ENCODE results near the gene FHOD3.

Gene FHOD3

DNA sequence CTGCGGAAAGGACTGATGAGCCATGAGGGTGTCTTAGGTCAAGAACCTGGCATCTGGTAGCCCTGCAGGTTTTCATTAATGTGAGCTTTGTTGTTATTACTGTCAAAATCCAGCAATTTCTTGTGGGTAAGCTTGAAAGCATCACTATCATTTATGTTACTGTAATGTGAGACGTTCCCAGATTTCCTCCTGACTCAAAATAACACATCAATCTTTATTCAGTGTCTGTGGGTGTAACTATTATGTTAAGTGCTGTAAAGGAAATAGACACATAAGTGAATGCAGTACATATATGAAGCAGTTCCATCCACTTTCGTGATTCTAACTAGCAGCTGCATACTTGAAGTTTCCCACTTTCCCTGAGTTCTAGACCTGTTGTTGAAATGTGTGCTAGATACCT, 89.8 kb downstream of the FHOD3 start:
- Mint-ChIP-seq H3K36me3 (no peaks in the 10 kb centered on the region), H3K27me3 (no peaks in the 10 kb centered on the region), H3K9me3 (ENCODE audit: low read depth) (no peaks in the 10 kb centered on the region), H3K27ac (no peak overlapping the region), H3K4me1 (ENCODE audit: low read depth) (no peaks in the 10 kb centered on the region), H3K4me3 (no peak overlapping the region)

GRCh38 chr18:36388310-36388709, 90.8 kb downstream of the FHOD3 start:
- Mint-ChIP-seq H3K27ac (no peak overlapping the region), H3K27me3 (peaks cover 2% of the 10 kb centered on the region), H3K4me1 (ENCODE audit: low read depth) (no peaks in the 10 kb centered on the region), H3K4me3 (no peak overlapping the region), H3K36me3 (no peaks in the 10 kb centered on the region), H3K9me3 (ENCODE audit: low read depth) (no peaks in the 10 kb centered on the region)

GRCh38 chr18:36389027-36389426, 91.5 kb downstream of the FHOD3 start:
- H3K27ac Mint-ChIP-seq, result no peak overlapping the region
- peaks cover 2% of the 10 kb centered on the region for H3K27me3 Mint-ChIP-seq
- no peaks in the 10 kb centered on the region for H3K36me3 Mint-ChIP-seq
- H3K9me3 Mint-ChIP-seq (ENCODE audit: low read depth), result no peaks in the 10 kb centered on the region
- H3K4me1 Mint-ChIP-seq (ENCODE audit: low read depth), result no peaks in the 10 kb centered on the region
- H3K4me3 Mint-ChIP-seq, result no peak overlapping the region

DNA sequence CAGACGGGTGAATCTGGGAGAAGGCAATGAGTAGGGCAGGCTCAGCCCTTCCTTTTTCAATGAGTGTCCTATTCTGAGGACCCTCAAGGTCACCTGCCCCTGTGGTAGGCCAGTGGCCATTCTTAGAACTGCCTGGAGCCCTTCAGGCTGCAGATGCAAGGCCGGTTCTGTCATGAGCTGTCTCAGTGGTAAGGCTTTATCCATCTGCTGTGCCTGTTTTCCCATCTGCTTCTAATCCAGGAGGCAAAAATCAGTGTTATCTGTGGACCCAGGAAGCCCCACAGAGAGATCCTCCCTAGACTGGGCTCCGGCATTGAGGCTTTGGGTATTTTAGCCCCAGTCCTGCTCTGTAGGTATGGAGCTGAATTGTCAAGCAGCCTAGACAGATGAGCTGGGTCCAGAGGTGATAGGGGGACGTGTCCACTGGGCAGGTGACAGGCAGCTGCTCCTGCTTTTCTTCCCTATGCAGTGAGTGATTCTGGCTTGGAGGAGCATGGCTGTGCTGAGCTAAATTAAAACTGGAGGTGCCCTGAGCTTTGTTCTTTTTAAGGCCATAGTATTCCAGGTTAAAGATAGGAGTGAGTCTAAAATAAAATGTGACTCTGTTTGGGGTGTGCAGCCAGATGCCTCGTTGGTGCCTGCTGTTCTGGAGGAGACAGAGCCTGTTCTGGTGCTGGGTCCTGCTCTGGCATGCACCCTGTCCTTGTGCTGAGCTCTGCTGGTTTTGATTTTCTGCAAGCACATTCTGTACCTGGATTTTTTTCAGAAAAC, 92.5 kb downstream of the FHOD3 start:
- peaks cover 2% of the 10 kb centered on the region for H3K27me3 Mint-ChIP-seq
- no peaks in the 10 kb centered on the region for H3K9me3 Mint-ChIP-seq (ENCODE audit: low read depth)
- H3K4me3 Mint-ChIP-seq, result no peak overlapping the region
- H3K4me1 Mint-ChIP-seq (ENCODE audit: low read depth), result no peaks in the 10 kb centered on the region
- H3K27ac Mint-ChIP-seq, result no peak overlapping the region
- H3K36me3 Mint-ChIP-seq, result no peaks in the 10 kb centered on the region

DNA sequence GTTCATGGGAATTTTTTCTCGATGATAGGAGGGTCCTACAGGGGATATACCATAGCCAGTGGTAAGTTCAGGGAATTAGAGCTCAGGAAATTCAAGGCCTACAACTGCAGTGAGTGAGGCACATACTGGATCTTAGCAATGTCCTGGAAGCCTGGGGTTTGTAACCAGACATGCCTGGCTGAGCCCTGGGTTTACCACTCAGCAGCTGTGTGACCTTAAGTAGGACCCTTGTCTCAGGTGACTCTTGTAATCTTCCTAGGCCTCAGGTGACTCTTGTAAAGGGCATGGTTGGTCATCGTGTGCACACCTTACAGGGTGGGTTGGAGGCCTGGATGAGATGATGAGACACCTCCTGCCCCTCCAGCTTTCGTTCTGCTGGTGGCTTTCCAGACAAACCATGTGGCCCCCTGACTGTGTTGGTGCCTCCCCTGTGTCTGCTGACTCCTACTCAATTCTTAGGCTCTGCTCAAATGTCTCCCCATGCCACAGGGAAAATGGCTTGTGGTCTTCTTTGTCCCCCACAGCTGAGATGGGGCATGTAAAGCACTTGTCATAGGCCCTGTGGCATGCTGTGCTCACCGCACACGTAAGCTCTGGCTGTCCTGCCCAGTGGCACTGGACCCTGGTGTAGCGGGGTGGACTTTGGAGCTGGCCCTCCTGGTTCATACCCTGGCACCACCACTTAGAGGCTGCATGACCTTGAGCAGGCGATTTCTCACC, 94.1 kb downstream of the FHOD3 start:
- Mint-ChIP-seq H3K4me3 (no peak overlapping the region), H3K27me3 (peaks cover 2% of the 10 kb centered on the region), H3K36me3 (no peaks in the 10 kb centered on the region), H3K27ac (no peak overlapping the region), H3K4me1 (ENCODE audit: low read depth) (no peaks in the 10 kb centered on the region), H3K9me3 (ENCODE audit: low read depth) (no peaks in the 10 kb centered on the region)

GRCh38 chr18:36392164-36392978, 94.9 kb downstream of the FHOD3 start:
- H3K4me3 Mint-ChIP-seq, result no peak overlapping the region
- H3K9me3 Mint-ChIP-seq (ENCODE audit: low read depth), result no peaks in the 10 kb centered on the region
- no peaks in the 10 kb centered on the region for H3K4me1 Mint-ChIP-seq (ENCODE audit: low read depth)
- no peak overlapping the region for H3K27ac Mint-ChIP-seq
- H3K36me3 Mint-ChIP-seq, result no peaks in the 10 kb centered on the region
- peaks cover 2% of the 10 kb centered on the region for H3K27me3 Mint-ChIP-seq

DNA sequence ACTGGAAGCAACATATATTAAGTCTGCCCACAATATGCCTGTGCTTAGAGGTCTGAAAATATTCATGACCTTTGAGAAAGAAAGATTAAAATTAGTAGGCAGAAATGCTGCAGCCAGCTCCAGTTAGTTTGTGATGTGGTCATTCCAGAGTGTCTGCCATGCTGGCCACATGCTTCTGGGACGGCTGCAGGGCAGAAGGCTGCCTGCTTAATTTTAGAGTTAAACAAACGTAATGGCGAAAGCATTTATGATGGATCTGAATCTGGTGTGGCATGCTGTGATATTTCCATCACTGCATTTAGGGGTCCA, 95.4 kb downstream of the FHOD3 start:
- Mint-ChIP-seq H3K4me3 (no peak overlapping the region), H3K4me1 (ENCODE audit: low read depth) (no peaks in the 10 kb centered on the region), H3K36me3 (no peaks in the 10 kb centered on the region), H3K9me3 (ENCODE audit: low read depth) (peaks cover 4% of the 10 kb centered on the region), H3K27me3 (peaks cover 5% of the 10 kb centered on the region), H3K27ac (no peak overlapping the region)

GRCh38 chr18:36394486-36394885, 97.0 kb downstream of the FHOD3 start:
- Mint-ChIP-seq H3K27me3 (peaks cover 5% of the 10 kb centered on the region), H3K4me1 (ENCODE audit: low read depth) (no peaks in the 10 kb centered on the region), H3K9me3 (ENCODE audit: low read depth) (peaks cover 4% of the 10 kb centered on the region), H3K4me3 (no peak overlapping the region), H3K36me3 (no peaks in the 10 kb centered on the region), H3K27ac (no peak overlapping the region)

DNA sequence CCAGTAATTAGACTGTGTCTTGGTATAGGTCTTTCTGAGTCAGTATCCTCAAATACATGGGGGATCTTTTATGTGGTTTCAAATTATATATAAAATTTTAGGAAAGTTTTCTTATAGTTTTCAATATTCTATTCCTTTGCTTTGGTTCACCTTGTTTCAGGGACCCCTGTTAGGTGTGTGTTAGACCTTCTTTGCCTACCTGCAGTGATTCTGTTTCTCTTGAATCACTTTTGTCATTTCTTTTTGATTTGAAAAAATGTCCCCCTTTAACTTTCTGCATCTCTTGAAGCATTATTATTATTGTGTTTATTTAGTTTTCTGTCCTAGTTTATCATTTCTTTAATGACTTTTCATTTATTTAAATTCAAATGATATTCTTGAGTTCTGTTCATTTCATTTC, 98.7 kb downstream of the FHOD3 start:
- peaks cover 4% of the 10 kb centered on the region for H3K9me3 Mint-ChIP-seq (ENCODE audit: low read depth)
- no peak overlapping the region for H3K4me3 Mint-ChIP-seq
- H3K36me3 Mint-ChIP-seq, result no peaks in the 10 kb centered on the region

DNA sequence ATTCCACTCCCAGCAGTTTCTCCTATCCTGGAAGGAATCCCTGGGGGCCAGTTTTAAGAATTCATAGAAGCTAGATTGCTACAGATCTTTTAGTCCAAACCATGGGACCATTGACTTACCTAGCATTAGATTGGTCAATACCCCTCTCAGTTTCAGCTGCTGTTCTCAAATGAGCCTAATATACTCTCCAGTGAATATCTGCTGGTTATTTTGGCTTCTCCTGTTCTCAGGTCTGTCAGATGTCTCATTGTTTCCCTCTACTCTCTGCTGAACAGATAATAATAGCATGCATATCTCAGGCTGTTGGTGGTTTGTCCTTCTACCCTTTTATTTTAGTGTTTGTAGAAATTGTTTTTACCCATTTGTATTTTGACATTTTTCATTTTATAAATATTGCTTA, 99.5 kb downstream of the FHOD3 start:
- Mint-ChIP-seq H3K9me3 (ENCODE audit: low read depth) (peaks cover 4% of the 10 kb centered on the region), H3K4me3 (no peak overlapping the region), H3K4me1 (ENCODE audit: low read depth) (no peaks in the 10 kb centered on the region), H3K27me3 (peaks cover 8% of the 10 kb centered on the region), H3K27ac (no peak overlapping the region), H3K36me3 (no peaks in the 10 kb centered on the region)

More for the DNA sequence above, 98.7 kb downstream of the FHOD3 start:
- H3K27me3 Mint-ChIP-seq, result peaks cover 8% of the 10 kb centered on the region
- H3K27ac Mint-ChIP-seq, result no peak overlapping the region
- no peaks in the 10 kb centered on the region for H3K4me1 Mint-ChIP-seq (ENCODE audit: low read depth)

- H3K4me1 Mint-ChIP-seq (ENCODE audit: low read depth), result no peaks in the 10 kb centered on the region
- no peaks in the 10 kb centered on the region for H3K36me3 Mint-ChIP-seq
- peaks cover 8% of the 10 kb centered on the region for H3K27me3 Mint-ChIP-seq
- H3K4me3 Mint-ChIP-seq, result no peak overlapping the region
- H3K27ac Mint-ChIP-seq, result no peak overlapping the region
- peaks cover 4% of the 10 kb centered on the region for H3K9me3 Mint-ChIP-seq (ENCODE audit: low read depth)
Measured at GRCh38 chr18:36398419-36398818, 100.9 kb downstream of the FHOD3 start.

DNA sequence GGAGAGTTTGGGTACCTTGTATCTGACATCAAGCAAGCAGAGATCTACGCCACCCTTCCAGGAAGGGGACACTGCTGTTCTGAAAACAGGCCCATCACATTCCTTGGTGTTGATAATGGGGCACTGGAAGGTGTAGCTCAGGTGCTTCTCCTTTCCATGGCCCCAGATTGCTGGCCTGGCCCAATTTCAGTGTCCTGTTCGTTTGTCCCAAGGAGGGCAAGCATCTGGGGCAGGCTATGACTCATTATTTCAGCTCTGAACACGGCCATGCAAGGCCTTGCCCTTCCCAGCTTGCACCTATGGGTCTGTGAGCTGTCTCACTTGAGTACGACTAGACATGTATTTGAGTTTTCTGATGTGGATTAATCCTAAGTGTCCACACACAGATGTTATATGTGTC, 101.5 kb downstream of the FHOD3 start:
- Mint-ChIP-seq H3K27me3 (peaks cover 8% of the 10 kb centered on the region), H3K36me3 (no peaks in the 10 kb centered on the region), H3K9me3 (ENCODE audit: low read depth) (peaks cover 4% of the 10 kb centered on the region), H3K27ac (no peak overlapping the region), H3K4me1 (ENCODE audit: low read depth) (no peaks in the 10 kb centered on the region), H3K4me3 (no peak overlapping the region)

- Mint-ChIP-seq H3K9me3 (ENCODE audit: low read depth) (peaks cover 4% of the 10 kb centered on the region), H3K4me1 (ENCODE audit: low read depth) (no peaks in the 10 kb centered on the region), H3K27me3 (peaks cover 8% of the 10 kb centered on the region), H3K27ac (no peak overlapping the region), H3K36me3 (no peaks in the 10 kb centered on the region), H3K4me3 (no peak overlapping the region)
Measured at GRCh38 chr18:36401462-36401861, 103.9 kb downstream of the FHOD3 start.

DNA sequence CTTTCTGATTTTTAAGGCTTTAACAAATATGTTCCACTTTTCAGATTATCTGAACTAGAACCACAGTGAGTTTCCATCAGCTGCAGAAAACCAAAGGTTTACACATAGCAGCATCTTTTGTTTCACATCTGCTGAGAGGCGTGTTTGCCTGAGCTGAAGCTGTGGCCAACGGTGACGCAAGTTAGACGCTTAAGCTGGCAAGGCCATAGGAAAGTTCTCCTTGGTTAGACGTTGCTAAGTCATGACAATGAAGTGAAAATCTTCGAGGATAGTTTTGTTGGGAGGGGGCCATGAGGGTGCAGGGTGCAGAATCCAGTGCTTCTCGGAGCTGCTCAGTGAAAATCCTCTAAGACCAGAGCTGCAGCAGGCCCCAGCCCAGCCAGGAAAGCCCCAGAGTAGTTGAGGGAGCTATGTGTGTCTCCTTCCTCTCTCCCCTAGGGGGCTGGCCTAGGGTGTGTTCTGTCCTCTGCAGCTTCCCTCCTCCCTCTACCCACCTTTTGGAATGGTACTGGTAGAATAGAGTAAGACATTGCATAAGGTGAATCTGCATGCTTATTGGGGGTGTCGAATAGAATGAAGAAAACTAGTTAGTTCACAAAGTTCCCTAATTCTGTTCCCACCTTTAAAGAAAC, 105.4 kb downstream of the FHOD3 start:
- Mint-ChIP-seq H3K4me1 (ENCODE audit: low read depth) (no peaks in the 10 kb centered on the region), H3K9me3 (ENCODE audit: low read depth) (no peaks in the 10 kb centered on the region), H3K36me3 (no peaks in the 10 kb centered on the region), H3K4me3 (no peak overlapping the region), H3K27ac (no peak overlapping the region), H3K27me3 (peaks cover 5% of the 10 kb centered on the region)
